ENCODE measurements around the gene EEF1G.

- TF ChIP-seq POLR2A (IDR thresholded peaks at IDR 0.05) (no peak), EP300 (IDR thresholded peaks at IDR 0.05) (no peak), CTCF (IDR thresholded peaks at IDR 0.05) (no peak), POLR2AphosphoS5 (IDR thresholded peaks at IDR 0.05) (no peak)
These were observed 29.3 kb upstream of the EEF1G start for GRCh38 chr11:62603072-62603408.
